Dedifferentiated amniotic fluid mesenchymal stem cell (primary cell): Measurements from ENCODE around the gene CAPN5.

Experiments
- DNase-seq: peaks from one replicate; pipeline ENCODE4 v3.0.0-alpha.2; 2016; ENCODE audit errors: extremely low spot score

Gene CAPN5

GRCh38 chr11:77173494-77173893 is 106.7 kb downstream of the CAPN5 start:
- no peak for DNase-seq

- no peak for DNase-seq
Measured at GRCh38 chr11:77174559-77174958, 107.8 kb downstream of the CAPN5 start.

- DNase-seq: no peak
Measured at GRCh38 chr11:77175021-77175842, 108.5 kb downstream of the CAPN5 start.
